GM18517 (cell line): ENCODE results near the gene UBIAD1.
"Not testable (repeated sequence)": the region's sequence is repeated elsewhere in the genome, so short reads cannot be mapped to it uniquely, and the experiment has no call there.

Experiments used
- ATAC-seq: cut with Tn5 transposase; IDR thresholded peaks from one replicate; pipeline ENCODE4 v1.9.1; 2021; ENCODE audit warnings: mild to moderate bottlenecking, moderate library complexity; ENCODE audit not compliant: unreplicated experiment

UBIAD1 gene

DNA sequence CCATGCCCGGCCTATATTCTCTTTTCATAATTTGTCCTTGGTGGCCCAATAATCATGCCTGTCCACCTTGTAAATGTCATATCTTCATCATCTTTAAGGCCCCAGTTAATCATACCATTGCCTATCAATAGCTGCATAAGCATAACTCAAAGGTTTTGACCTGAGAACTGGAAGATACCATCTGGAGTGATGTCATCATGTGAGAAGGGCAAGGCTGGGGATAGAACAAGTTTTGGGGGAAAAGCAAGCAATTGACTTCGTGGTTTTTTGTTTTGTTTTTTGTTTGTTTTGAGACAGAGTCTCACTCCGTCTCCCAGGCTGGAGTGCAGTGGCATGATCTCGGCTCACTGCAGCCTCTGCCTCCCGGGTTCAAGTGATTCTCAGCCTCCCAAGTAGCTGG lies 6.2 kb downstream of the UBIAD1 start:
- ATAC-seq = no peak

DNA sequence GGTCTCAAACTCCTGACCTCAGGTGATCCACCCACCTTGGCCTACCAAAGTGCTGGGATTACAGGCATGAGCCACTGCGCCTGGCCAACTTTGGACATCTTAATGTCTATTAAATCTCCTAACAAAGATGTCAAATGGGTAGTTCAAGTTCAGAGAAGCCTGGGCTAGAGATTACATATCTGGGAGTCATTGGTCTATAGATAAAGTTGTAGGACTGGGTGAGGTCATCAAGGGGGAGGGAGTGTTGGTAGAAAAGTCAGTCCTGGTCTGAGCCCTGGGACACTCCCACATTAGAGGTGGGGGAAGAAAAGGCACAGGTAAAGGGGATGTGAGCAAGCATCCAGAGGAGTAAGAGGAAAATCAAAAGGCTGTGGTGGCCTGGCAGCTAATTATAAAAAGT lies 6.6 kb downstream of the UBIAD1 start:
- no peak for ATAC-seq

DNA sequence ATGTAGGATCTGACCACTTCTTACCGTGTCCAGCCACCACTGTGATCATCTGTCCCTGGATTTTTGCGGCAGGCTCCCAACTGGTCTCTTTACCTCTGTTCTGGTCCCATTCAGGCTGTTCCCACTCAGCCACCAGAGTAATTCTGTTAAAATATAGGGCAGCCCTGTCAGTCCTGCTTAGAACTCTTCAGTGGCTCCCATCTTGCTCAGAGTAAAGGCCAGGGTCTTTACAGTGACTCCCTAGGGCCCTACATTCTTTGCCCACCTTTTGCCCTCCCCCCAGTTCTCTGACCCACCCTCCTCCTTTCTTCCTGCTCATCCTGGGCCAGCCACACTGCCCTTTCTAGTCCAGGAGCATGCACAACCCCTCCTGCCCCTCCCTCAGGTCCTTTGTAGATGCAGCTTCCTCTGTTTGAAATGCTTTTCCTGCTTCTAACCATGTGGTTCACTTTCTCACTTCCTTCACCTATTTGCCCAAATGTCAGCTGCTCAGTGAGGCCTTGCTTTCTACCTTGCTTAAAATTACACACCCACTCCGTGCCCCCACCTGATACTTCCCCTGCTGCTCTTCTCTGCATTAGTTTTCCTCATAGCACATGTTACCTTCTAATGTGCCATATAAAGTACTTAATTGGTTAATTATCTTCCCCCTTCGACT lies 7.8 kb downstream of the UBIAD1 start:
- no peak for ATAC-seq

DNA sequence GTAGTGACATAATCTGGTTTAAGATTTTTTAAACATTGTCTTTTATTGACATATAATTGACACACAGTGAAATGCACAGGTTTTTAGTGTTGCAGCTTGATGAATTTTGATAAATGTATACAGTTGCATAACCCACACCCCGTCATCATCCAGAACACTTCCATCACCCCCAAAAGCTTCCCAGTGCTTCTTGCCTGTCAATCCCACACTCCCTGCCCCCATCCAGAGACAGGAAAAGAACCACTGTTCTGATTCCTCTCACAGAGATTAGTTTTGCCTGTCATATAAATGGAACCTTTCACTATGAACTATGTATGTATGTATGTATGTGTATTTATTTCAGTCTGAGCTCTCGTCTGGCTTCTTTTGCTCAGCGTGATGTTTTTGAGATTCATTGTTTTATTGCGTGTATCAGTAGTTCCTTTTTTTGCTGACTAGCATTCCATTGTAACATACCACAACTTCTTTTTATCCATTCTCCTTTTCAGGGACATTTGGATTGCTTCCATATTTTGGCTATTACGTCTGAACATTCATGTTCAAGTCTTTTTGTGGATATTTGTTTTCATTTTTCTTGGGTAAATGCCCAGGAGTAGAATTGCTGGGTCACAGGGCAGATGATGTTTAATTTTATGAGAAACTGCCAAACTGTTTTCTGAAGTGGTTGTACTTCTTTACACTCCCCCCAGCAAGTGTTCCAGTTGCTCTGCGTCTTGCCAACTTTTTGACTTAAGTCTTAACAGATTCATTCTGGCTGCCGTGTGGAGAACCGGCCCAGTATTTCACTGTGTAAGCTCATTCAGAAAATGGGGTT lies 8.7 kb downstream of the UBIAD1 start:
- ATAC-seq = no peak

DNA sequence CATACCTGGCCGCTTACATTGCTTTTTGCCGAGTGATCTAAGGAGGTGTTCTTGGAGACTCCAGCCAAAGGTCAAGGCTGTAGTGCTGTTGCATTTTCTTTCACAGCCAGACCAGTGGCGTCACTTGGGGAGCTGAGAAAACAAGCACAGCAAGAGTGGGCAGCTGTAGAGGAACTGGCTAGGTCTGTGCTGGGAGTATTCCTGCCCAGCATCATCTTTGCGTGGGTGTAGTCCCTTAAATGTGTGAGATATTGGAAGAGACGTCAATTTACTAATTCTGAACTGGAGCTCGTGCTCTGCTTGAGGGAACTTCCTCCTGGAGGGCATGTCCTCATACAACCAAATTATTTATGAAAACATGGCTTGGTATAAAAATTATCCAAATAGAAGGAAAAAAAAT lies 10.2 kb downstream of the UBIAD1 start:
- no peak for ATAC-seq

DNA sequence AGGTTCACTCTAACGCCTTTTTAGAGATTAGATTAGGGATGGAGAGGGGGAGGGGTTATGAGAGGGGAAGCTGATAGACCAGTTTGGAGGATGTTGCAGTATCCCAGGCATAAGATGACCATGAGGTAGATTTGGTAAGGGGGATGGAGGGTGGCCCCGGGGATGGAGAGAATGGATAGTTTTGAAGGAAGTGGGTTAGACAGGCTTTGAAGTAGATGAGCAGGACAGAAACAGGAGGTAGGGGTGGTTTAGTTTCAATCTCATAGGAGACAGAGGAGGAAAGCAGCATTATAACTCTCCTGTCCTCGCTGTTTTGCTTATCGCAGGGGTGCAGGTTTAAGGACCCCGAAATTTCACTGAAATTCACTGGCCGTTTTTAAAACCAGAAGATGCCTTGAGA lies 11.8 kb downstream of the UBIAD1 start:
- no peak for ATAC-seq

DNA sequence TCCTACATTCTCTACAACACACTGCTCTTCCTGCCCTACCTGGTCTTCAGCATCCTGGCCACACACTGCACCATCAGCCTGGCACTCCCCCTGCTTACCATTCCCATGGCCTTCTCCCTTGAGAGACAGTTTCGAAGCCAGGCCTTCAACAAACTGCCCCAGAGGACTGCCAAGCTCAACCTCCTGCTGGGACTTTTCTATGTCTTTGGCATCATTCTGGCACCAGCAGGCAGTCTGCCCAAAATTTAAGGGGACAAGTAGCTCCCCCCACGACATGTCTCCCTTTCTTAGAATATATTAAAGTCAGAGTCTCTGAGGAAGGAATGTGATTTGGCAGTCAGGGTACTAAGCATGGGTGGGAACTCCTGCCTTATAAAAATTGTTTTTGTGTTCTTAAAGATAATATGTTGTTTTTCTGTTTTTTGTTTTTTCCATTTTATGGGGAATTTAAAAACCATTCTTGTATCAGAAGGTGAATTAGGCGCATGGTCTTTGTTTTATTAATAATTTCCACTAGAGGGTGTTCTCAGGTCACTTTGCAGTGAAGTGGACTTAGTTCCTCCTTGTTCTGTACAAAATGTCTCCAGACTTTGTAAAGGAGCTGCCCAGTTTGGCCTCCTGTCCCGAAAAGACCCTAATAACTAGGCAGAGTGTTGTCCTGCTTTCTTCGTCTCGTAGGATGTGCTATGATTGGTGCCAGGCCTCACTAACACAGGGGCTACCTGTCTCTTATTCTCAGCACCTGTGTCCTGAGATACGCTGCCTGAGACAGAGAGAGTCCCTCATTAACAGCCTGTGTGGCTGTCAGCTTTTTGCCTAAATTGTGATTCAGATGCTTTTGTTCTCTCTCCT lies 13.1 kb downstream of the UBIAD1 start:
- no peak for ATAC-seq

DNA sequence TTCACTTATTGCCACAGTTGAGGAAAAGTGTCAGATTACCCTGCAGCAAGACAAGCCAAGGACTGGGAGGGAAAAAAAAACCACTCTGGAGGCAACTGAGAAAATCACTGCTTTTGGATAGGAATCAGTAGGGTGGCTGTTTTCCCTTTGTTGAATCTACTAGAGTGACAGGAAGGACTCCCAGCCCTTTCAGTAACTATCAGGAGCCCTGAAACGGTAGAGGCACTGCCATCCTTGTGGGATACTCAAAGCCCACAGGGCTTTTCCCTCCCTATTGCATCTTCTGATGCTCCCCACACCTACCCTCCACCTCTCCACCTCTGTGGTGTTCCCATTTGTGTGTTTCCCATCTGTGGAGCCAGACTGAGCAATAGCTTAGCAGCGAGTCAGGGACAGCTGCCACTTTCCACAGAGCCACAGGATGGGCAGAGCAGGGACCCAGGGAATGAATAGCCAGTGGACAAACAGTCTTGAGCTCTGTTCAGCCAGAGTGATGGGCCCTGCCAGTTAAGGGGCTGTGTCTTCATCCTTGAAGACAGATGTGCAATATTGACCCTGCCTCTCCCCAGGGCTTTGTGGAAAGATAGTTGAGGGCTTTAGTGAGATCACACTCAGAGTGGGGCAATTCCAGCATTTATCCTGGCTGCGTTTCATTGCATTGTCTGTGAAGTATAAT lies 13.9 kb downstream of the UBIAD1 start:
- no peak for ATAC-seq

DNA sequence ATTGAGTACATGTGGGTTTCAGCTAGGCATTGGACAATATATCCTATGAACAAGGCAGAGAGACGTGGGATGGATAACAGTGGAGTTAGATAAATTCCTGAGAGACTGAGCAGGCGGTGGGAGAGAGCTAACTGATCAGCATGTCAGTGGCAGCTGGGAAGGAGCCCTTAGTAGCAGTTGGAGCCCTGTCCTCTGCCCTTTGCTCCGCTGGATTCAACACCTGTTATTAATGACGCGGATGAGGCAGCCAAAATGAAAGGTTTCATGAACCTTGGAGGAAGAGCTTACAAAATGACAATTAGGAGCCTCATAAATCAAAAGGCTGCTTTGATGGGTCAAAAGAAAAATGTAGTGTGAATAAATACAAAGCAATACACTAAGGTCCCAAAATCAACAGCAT lies 16.1 kb downstream of the UBIAD1 start:
- ATAC-seq = no peak

DNA sequence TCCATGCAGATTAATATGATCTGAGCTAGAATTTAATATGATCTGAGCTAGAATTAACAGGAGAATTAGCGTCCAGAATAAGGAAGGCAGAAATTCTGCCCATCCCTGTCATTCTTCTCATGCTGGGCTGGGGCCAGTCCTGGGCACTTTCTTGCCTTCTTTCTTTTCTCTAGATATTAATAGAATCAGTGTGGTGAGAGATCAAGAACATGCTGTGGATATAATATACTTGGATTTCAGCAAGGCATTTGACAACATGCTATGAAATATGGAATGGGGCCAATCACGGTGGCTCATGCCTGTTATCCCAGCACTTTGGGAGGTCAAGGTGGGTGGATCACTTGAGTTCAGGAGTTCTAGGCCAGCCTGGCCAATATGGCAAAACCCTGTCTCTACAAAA lies 18.1 kb downstream of the UBIAD1 start:
- ATAC-seq = no peak

DNA sequence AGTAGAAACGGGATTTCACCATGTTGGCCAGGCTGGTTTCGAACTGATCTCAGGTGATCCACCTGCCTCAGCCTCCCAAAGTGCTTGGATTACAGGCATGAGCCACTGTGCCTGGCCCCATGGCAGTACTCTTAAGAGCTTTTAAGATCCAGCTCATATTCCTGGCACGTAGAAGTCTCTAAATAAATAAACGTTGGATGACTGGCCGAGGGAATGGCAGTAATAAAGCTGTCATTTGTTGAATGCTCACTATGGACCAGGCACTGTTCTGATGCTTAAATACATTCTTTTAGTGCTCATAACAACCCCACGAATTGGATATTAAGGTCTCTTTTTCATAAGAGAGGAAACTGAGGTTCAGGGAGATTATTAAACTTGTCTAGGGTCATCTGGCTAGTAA lies 20.9 kb downstream of the UBIAD1 start:
- ATAC-seq = no peak

DNA sequence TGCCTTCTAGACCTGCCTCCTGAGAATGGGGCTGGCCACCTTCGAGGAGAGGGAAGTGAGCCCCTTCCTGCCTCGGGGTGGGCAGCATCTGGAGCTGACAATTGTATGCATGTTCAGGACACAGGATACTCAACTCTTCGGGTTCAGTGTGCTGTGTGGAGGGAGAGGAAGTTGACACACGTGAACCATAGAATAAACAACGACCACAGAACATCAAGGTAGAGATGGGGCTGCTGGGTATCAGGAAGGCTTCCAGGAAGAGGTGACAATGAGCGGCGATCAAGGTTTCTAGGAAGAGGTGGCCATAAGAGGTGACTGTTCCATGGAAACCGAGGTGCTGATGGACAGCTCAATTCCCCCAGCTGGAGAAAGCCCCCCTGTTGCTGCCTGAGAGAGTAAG lies 22.0 kb downstream of the UBIAD1 start:
- no peak for ATAC-seq

DNA sequence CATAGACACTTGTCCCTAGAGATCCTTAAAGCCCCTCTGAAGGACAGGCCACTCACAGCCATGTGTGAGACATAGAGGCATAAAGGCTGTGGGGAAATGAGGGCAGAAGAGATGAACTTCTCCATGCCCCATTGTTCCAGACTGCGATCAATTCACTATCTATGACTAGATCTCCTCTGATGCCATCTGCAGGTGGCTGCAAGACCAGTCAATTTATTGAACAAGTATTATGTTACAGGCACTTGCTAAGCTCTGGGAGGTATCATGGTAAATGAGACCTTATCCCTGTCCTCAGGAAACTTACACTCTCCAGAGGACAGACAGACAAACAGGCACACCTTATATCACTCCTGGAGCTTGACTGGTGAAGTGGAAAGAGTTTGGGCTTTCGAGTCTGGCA lies 22.9 kb downstream of the UBIAD1 start:
- ATAC-seq = no peak

DNA sequence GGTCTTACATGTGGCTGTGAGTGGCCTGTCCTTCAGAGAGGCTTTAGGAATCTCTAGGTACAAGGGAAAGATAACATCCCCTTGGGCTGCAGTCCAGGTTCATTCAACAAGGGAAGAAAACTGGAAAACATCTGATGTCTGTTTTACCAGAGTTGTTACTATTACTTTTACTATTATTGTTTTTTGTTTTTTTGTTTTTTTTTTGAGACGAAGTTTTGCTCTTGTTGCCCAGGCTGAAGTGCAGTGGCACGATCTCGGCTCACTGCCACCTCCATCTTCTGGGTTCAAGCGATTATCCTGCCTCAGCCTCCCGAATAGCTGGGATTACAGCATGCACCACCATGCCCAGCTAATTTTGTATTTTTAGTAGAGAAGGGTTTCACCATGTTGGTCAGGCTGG lies 24.8 kb downstream of the UBIAD1 start:
- ATAC-seq = not testable (repeated sequence)

DNA sequence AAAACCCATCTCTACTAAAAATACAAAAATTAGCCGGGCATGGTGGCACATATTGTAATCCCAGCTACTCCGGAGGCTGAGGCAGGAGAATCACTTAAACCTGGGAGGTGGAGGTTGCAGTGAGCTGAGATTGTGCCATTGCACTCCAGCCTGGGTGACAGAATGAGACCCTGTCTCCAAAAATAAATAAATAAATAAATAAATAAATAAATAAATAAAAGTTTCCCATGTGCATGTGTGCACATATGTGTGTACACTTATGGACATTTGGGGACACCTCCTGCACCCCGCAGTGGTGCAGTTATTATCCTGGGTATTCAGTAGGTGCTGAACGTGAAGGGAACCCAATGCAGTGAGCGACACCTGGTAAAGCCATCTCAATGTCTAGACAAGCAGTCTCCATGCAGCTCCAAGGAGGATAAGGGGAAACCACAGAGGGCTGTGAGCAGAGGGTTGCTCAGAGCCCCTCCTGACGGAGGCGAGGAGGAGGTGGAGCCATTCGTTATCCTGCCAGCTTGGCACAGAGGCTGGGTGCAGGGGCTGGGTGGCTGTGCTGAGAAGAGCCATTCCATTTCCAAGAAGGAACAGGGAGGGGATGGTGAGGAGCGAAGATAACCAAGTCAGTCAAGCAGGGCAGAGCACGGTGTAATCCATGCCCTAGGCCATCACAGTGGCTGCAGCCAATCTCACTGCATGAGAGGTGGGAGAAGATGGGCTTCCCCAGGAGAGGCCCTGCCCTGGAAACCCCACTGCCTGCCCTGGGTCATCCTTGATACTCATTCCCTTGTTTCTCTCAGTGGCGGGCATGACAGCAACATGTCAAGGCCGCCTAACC lies 25.6 kb downstream of the UBIAD1 start:
- ATAC-seq = no peak

DNA sequence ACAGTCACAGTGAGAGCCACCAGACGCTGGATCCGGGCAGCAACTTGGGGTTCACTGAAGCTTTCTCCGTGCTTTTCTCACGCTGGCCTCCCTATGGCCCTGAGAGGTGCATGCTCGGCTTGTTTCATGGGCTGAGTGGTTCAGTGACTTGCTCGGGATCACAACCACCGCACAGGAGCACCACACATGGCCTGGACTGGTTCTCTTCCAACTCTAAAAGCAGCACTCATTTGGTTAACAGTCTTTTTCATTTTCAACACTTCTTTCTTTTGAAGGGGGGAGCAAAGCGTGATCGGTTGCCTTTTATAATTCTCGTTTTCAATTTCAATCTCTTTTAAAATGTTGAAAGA lies 26.2 kb downstream of the UBIAD1 start:
- ATAC-seq = no peak

DNA sequence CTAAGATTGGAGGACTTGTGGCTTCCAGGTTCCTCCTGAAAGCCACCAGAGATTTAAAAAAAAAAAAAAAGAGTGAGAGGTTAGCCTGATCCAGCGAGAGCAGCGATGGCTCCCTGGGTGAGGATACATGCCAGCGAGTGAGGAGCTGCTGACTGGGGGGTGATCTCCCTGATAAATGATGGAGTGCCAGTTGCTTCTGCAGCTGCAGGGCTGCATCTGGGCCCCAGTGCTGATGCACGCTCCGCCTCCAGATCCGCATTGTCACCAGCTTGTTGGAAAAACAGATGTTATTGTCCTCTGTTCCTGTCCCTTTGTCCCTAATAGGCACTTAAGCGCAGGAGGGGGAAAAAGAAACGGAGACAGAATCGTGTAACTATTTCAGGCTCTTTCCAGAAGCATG lies 28.6 kb downstream of the UBIAD1 start:
- ATAC-seq = no peak

DNA sequence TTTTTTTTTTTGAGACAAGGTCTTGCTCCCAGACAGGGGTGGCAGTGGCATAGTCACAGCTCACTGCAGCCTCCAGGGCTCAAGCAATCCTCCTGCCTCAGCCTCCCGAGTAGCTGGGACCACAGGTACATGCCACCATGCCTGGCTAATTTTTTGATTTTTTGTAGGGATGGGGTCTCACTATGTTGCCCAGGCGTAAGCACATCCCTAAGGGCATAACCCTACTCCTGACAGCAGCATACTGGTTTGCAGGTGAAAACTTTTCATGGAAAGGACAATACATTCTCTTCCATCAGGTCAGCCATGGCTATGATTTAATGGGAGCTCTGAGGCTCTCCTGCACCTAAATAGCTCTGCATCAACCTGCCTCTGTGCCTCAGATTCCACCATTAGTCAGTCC lies 29.4 kb downstream of the UBIAD1 start:
- ATAC-seq = no peak

DNA sequence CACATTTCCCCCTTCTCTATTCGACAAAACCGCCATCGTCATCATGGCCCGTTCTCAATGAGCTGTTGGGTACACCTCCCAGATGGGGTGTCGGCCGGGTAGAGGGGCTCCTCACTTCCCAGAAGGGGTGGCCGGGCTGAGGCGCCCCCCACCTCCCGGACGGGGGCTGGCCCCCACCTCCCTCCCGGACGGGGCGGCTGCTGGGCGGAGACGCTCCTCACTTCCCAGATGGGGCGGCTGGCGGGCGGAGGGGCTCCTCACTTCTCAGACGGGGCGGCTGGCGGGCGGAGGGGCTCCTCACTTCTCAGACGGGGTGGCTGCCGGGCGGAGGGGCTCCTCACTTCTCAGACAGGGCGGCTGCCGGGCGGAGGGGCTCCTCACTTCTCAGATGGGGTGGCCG lies 32.5 kb downstream of the UBIAD1 start:
- ATAC-seq = not testable (repeated sequence)

DNA sequence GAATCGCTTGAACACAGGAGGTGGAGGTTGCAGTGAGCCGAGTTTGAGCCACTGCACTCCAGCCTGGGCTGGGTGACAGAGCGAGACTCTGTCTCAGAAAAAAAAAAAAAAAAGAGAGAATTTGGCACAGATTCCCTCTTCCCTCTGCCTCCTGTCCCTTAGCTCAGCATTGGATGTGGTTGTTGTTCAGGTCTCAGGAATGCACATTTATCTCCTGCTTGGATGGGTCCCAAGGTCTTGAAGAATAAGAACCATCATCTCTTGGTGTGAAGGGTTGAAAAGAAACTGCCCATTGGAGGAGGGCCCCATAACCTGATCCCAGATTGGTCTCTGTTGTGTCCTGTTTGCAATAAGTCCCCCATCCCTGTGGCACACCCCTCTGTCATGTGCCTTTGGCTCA lies 34.9 kb downstream of the UBIAD1 start:
- no peak for ATAC-seq
